Activated CD4-positive, alpha-beta T cell treated with anti-CD3 and anti-CD28 coated beads for 1 hour (primary cell): ENCODE data around the gene SRY.
"Not testable (repeated sequence)": the region's sequence is repeated elsewhere in the genome, so short reads cannot be mapped to it uniquely, and the experiment has no call there.

ENCODE experiments used
- DNase-seq: peaks from one replicate; pipeline ENCODE4 v3.0.0-alpha.2; 2020

Gene SRY

DNA sequence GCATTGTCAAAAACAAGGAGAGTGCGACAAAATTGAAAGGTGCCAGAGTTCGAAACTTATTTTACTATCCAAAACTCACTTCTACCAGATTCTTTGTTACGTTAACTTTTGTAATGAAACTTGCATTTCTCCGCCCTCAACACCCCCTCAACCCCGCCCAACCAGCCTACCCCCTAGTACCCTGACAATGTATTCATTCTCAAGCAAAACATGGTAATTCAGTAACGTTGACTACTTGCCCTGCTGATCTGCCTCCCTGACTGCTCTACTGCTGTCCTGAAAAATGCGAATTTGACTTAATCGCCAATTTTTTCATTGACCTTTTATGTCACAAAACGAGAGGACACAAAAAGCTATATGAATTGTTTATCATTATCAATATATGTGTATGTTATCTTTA is at the start of gene SRY:
Gene SRY, minus strand, starts transcription at position 83 of the 400 bp plus-strand sequence. Its CDS starts 79 bp downstream, at position 4.
- DNase-seq = no peak

DNA sequence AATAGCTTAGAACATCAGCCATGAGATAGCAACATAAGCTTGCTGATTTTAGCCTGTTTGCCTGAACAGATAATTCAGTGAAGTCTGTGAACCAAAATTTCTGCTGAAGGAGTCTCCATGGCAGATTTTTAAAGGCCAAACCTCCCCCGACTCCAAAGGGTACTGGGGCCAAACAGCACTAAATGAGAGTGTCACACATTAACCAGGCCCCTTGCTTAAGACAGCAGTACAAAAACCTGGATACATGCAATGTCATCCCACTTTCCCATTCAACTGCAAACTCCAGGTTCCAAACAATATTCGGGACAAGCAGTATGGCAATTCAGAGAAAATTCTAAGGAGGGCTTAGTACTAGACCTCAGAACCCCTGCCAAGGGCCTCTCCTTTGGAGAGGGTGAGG is 49.6 kb upstream of the SRY start:
- DNase-seq = no peak

DNA sequence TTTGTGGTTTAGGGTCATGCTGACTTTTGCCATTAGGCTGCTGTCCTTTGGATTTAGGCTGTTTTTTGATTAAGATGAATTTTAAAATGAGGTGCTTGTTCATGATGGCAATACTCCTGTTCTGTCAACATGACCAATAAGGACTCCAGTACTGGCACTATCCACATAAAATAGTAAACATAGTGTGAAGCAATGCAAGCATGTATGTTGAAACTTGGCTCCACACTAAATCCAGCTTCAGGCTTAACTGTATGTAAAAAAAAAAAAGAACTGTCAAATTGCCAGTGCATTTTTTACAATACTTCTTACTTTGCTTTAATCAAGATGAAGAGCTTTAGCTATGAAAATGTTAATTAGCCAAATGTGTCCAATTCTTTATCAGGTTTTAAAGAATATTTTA is 47.7 kb upstream of the SRY start:
- DNase-seq = no peak

DNA sequence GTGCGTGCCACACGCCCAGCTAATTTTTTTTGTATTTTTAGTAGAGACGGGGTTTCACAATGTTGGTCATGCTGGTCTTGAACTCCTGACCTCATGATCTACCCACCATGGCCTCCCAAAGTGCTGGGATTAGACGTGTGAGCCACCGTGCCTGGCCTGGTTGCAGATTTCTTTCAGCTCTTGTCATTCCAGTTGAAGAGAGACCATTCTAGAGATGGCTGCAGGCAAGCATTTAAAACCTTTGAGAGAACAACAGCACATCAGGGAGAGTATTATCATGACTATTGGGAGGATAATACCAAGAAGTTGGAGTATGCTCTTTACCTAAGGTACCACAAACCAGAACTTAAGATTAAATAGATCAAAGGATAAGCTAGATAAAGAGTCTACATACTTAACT is 41.0 kb upstream of the SRY start:
- DNase-seq = no peak

DNA sequence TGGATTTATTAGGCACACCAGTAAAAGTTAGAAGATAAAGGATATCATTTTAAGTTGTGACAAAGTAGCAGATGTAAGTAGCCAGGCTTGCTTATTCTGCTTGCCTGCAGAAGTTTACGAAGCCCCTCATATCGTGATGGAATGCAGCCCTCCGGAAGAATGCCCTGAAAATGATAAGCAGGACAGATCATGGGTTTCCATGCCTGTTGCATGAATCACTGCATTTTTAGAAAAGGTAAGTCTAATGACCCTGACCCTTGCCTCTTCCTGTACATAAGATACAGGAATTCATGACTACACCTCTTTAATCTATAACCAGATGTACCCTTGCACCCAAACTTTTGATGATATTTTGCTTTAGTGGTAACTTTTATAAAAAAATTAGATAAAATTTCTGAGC is 37.0 kb upstream of the SRY start:
- no peak for DNase-seq

DNA sequence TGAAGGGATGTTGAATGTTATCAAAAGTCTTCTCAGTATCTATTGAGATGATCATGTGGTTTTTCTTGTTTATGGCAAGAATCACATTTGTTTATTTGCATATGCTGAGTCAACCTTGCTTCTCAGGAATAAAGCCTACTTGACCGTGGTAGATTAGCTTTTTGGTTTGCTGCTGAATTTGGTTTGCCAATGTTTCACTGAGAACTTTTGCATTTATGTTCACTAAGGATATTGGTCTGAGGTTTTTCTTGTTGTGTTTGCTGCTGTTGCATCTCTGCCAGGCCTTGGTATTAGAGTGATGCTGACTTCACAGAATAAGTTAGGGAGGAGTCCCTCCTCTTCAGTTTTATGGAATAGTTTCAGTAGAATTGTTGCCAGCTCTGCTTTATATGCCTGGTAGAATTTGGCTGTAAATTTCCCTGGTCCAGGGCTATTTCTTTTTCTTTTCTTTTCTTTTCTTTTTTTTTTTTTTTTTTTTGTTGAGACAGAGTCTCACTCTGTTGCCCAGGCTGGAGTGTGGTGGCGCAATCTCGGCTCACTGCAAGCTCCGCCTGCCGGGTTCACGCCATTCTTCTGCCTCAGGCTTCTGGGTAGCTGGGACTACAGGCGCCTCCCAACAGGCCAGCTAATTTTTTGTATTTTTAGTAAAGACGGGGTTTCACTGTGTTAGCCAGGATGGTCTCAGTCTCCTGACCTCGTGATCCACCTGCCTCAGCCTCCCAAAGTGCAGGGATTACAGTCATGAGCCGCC is 29.8 kb upstream of the SRY start:
- DNase-seq = not testable (repeated sequence)

DNA sequence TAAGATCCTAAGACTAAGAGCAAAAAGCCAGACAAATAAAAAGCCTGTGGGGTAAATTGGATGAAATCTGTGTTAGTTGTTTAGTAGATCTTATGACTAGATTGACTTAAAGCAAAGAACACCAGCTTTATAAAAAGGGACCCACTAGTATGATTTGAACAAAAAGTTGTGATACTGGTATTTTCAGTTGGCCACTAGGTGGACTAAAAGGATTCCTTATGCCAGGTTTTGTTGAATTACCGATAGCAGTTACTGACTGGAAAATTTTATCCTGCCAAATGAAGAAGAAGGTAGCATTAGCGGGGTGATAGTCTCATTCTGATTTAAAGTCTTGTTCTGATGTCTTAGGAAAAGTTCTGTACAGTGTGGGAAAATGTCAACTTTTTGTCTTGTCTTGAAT is 12.8 kb upstream of the SRY start:
- no peak for DNase-seq

DNA sequence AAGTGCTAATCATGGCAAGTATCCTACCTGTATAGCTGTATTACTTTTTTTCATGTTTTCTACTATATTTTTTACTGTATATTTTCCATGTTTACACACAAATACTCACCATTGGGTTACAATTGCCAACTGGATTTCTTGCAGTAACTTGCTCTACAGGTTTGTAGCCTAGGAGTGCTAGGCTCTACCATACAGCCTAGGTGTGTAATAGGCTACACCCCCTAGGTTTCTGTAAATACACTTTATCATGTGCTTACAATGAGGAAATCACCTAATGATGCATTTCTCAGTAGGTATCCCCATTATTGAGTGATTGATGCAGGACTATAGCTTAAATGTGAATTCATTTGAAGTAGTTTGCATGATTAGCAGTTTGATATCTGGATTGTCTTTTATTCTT is 10.5 kb upstream of the SRY start:
- DNase-seq = no peak

DNA sequence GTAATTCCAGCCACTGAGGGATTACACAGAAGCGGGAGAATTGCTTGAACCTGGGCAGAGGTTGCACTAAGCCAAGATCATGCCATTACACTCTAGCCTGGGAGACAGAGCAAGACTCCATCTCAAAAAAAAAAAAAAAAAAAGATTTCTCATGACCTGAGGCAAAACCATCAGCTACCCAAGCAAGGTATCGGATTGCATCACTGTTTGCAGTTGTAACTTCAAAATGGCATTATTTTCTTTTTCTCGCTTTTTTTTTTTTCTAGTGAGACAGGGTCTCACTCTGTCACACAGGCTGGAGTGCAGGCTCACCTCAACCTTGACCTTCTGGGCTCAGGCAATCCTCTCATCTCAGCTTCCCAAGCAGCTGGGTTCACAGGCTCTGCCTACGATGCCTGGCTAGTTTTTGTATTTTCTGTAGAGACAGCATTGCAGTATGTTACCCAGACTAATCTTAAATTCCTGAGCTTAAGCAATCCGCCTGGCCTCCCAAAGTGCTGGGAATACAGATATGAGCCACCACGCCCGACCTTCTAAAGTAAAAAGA is 9.6 kb upstream of the SRY start:
- no peak for DNase-seq

DNA sequence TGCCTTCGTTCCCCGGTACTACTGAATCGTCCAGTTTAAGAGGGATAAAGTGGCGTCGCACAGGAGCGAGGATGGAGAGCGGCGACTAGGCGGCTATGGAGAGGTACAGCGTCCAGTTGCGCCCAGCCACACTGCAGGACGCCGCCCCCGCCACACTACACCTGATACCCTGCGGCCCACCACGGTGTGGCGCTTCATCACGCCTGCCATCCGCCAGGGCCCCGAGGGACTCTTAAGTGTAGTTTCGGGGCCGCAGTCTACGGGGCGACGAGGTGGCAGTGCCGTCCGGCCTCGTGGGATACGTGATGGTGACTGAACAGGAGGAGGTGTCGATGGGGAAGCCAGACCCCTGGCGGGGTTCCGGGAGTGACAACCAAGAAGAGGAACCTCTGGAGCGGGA is 2.3 kb upstream of the SRY start:
- no peak for DNase-seq

DNA sequence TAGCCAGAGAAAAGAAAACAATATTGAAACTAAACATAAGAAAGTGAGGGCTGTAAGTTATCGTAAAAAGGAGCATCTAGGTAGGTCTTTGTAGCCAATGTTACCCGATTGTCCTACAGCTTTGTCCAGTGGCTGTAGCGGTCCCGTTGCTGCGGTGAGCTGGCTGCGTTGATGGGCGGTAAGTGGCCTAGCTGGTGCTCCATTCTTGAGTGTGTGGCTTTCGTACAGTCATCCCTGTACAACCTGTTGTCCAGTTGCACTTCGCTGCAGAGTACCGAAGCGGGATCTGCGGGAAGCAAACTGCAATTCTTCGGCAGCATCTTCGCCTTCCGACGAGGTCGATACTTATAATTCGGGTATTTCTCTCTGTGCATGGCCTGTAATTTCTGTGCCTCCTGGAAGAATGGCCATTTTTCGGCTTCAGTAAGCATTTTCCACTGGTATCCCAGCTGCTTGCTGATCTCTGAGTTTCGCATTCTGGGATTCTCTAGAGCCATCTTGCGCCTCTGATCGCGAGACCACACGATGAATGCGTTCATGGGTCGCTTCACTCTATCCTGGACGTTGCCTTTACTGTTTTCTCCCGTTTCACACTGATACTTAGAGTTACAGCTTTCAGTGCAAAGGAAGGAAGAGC is 488 bp downstream of the SRY start:
- no peak for DNase-seq
